Peyer's patch (tissue), 4 donors: ENCODE results near the gene STRADB. TPM values are rescaled to one million over a fixed set of nuclear protein-coding genes. Genes with fewer than 3 reads are reported as not detected.

Experiments used
- DNase-seq, 3 donors: peaks; one replicate each; pipeline ENCODE4 v3.0.0-alpha.2; 2017 to 2019
- H3K27ac ChIP-seq, 4 donors: fragments of 200-600 bp; sonication (generic); one replicate each; pipeline ENCODE4 v1.5.1; 2016 to 2019
- H3K27me3 ChIP-seq, 2 donors: fragments of 200-600 bp; sonication (generic); one replicate each; pipeline ENCODE4 v1.5.1; 2019
- H3K36me3 ChIP-seq, 3 donors: fragments of 200-600 bp; sonication (generic); one replicate each; pipeline ENCODE4 v1.5.1; 2016 to 2019
- H3K4me1 ChIP-seq, 4 donors: fragments of 200-600 bp; sonication (generic); one replicate each; pipeline ENCODE4 v1.5.1; 2016 to 2019
- H3K4me3 ChIP-seq, 4 donors: fragments of 200-600 bp; sonication (generic); 1 replicate in 3 of 4; 2 replicates in 1 of 4; pipeline ENCODE4 v1.5.1; 2016 to 2019; ENCODE audit warnings: mild to moderate bottlenecking in 1 of 4
- H3K9me3 ChIP-seq, 4 donors: fragments of 200-600 bp; sonication (generic); one replicate each; pipeline ENCODE4 v1.5.1; 2016 to 2019; ENCODE audit warnings: mild to moderate bottlenecking in 1 of 4
- CTCF ChIP-seq, 6 experiments: fragments of 450-650 bp in 4 of 6; fragments of 200-600 bp in 2 of 6; sonication (generic) in 1 of 6; IDR thresholded peaks; one replicate each; pipeline ENCODE4 v1.5.1; 2017 to 2019; ENCODE audit warnings: antibody characterized with exemption in 6 of 6, mild to moderate bottlenecking in 3 of 6, moderate library complexity in 1 of 6
- POLR2A ChIP-seq, 2 donors: fragments of 450-650 bp; IDR thresholded peaks; one replicate each; pipeline ENCODE4 v1.5.1; 2017; ENCODE audit warnings: antibody characterized with exemption in 2 of 2, mild to moderate bottlenecking in 2 of 2, moderate library complexity in 2 of 2
- total RNA-seq, 4 donors: library from RNA; depleted of rRNA; stranded (reverse); fragments of >200 nt; gene quantifications; one replicate each; pipeline ENCODE4 v1.1.0, GENCODE V29; 2016

STRADB gene
- total RNA-seq, 4 donors from 2014 or later = 21.5 to 137 (median 109) TPM

DNA sequence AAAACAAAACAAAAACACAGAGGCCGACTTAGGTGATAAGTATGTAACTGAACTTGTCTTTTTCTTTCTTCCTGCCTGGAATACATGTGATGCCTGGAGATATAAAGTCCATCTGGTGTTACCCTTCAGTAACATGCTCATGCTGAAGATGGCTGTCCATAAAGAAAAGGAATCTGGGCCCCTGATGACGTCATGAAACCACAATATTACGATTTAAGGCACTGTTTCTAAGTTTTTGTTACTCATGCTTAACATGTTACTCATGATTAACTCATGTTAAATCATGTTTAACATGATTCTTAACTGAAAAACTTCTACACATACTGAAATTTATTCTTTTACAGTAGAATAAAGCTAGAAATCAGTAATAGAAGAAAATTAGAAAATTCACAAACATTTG lies 49.0 kb downstream of the STRADB start:
- no peaks in the 10 kb centered on the region for H3K27me3 ChIP-seq
- H3K4me3 ChIP-seq = no peak overlapping the region
- TF ChIP-seq POLR2A (IDR thresholded peaks at IDR 0.05) (no peak), CTCF (IDR thresholded peaks at IDR 0.05) (no peak)
- no peaks in the 10 kb centered on the region for H3K4me1 ChIP-seq
- H3K9me3 ChIP-seq = no peaks in the 10 kb centered on the region
- DNase-seq = no peak
- H3K36me3 ChIP-seq = no peaks in the 10 kb centered on the region
- no peak overlapping the region for H3K27ac ChIP-seq

GRCh38 chr2:201502713-201503112 lies 51.2 kb downstream of the STRADB start:
- TF ChIP-seq CTCF (IDR thresholded peaks at IDR 0.05) (no peak), POLR2A (IDR thresholded peaks at IDR 0.05) (no peak)
- H3K27me3 ChIP-seq = no peaks in the 10 kb centered on the region
- no peaks in the 10 kb centered on the region for H3K36me3 ChIP-seq

DNA sequence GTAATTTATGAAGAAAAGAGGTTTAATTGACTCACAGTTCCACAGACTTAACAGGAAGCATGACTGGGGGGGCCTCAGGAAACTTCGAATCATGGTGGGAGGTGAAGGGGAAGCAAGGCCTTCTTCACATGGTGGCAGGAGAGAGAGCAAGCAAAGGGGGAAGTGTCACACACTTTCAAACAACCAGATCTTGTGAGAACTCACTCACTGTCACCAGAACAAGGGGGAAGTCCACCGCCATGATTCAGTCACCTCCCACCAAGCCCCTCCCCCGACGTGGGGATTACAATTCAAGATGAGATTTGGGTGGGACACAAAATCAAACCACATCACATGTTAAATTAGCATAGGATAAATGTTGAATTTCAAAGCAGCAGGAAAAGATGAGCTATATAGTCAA lies 56.2 kb downstream of the STRADB start:
- Histone ChIP-seq H3K9me3 (no peaks in the 10 kb centered on the region), H3K4me3 (no peak overlapping the region), H3K4me1 (no peaks in the 10 kb centered on the region), H3K36me3 (no peaks in the 10 kb centered on the region), H3K27me3 (no peaks in the 10 kb centered on the region), H3K27ac (no peak overlapping the region)
- TF ChIP-seq POLR2A (IDR thresholded peaks at IDR 0.05) (no peak), CTCF (IDR thresholded peaks at IDR 0.05) (no peak)
- DNase-seq = no peak

More at GRCh38 chr2:201502713-201503112, 51.2 kb downstream of the STRADB start:
- H3K4me3 ChIP-seq = no peak overlapping the region
- no peaks in the 10 kb centered on the region for H3K9me3 ChIP-seq
- no peak for DNase-seq
- no peak overlapping the region for H3K27ac ChIP-seq
- H3K4me1 ChIP-seq = no peaks in the 10 kb centered on the region

DNA sequence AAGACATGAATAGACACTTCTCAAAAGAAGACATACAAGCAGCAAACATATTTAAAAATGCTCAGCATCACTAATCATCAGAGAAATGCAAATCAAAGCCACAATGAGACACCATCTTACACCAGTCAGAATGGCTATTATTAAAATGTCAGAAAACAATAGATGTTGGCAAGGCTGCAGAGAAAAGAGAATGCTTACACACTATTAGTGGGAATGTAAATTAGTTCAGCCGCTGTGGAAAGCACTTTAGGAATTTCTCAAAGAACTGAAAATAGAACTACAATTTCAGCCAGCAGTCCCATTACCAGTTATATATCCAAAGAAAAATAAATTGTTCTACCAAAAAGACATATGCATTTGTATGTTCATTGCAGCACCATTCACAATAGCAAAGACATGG lies 61.7 kb downstream of the STRADB start:
- DNase-seq = no peak

DNA sequence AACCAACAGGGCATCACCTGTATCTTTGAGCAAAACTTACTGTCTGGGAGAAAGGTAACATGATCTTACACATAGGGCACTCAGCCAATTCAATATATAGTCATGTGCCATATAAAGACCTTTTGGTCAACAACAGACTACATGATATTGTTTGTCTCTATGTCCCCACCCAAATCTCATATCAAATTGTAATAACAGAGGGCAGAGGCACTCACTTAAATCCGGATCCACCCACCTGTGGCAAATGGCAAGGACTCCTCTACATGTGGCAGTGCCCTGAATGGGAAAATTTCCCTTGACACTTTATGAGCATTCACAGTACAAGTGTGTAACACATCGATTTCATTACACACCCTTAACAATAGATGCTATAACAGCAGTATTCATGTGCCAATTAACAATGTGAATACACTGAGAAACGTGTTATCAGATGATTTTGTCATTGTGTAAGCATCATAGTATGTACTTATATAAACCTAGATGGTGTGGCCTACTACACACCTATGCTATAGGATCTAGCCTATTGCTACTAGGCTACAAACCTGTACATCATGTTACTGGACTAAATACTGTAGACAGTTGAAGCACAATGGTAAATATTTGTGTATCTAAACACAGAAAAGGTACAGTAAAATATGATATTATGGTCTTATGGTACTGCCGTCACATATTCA lies 64.2 kb downstream of the STRADB start:
- TF ChIP-seq POLR2A (IDR thresholded peaks at IDR 0.05) (no peak), CTCF (IDR thresholded peaks at IDR 0.05) (no peak)
- Histone ChIP-seq H3K9me3 (no peaks in the 10 kb centered on the region), H3K36me3 (no peaks in the 10 kb centered on the region), H3K4me3 (no peak overlapping the region), H3K4me1 (no peaks in the 10 kb centered on the region), H3K27me3 (no peaks in the 10 kb centered on the region), H3K27ac (no peak overlapping the region)
- no peak for DNase-seq

More for the DNA sequence above, 61.7 kb downstream of the STRADB start:
- no peak for TF ChIP-seq CTCF (IDR thresholded peaks at IDR 0.05)
- no peak for TF ChIP-seq POLR2A (IDR thresholded peaks at IDR 0.05)
- H3K4me3 ChIP-seq = no peak overlapping the region
- no peak overlapping the region for H3K27ac ChIP-seq
- no peaks in the 10 kb centered on the region for H3K4me1 ChIP-seq
- H3K27me3 ChIP-seq = no peaks in the 10 kb centered on the region
- no peaks in the 10 kb centered on the region for H3K9me3 ChIP-seq
- H3K36me3 ChIP-seq = no peaks in the 10 kb centered on the region
